HG02759 (cell line): ENCODE results near the gene PLTP.
"Not testable (repeated sequence)": the region's sequence is repeated elsewhere in the genome, so short reads cannot be mapped to it uniquely, and the experiment has no call there.

ENCODE experiments used
- ATAC-seq: cut with Tn5 transposase; IDR thresholded peaks from one replicate; pipeline ENCODE4 v1.9.1; 2021; ENCODE audit warnings: mild to moderate bottlenecking, moderate library complexity; ENCODE audit not compliant: unreplicated experiment

PLTP gene

DNA sequence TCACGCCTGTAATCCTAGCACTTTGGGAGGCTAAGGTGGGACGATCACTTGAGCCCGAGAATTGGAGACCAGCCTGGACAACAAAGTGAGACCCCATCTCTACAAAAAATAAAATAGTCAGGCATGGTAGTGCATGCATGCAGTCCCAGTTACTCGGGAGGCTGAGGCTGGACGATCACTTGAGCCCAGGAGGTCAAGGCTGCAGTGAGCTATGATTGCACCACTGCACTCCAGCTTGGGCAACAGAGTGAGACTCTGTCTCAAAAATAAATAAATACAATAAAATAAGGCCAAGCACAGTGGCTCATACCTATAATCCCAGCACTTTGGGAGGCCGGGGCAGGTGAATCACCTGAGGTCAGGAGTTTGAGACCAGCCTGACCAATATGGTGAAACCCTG lies 10.6 kb downstream of the PLTP start:
- ATAC-seq, result not testable (repeated sequence)

GRCh38 chr20:45899046-45899835 lies 12.7 kb downstream of the PLTP start:
- ATAC-seq, result no peak

- ATAC-seq, result no peak
Observed at GRCh38 chr20:45898285-45898684, 13.7 kb downstream of the PLTP start.

DNA sequence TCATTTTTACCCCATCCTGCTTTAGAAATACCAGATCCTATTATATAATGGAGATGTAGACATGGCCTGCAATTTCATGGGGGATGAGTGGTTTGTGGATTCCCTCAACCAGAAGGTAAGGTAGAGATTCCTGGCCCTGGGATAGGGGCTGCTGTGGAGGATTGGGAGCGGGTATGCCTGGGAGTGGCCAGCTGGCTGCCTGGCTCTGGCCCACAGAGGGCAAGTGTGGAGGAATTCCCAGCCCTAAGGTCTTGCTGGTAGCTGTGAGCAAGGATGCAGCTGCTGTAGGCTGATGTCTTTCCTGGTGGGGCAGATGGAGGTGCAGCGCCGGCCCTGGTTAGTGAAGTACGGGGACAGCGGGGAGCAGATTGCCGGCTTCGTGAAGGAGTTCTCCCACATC lies 14.3 kb downstream of the PLTP start:
- no peak for ATAC-seq

DNA sequence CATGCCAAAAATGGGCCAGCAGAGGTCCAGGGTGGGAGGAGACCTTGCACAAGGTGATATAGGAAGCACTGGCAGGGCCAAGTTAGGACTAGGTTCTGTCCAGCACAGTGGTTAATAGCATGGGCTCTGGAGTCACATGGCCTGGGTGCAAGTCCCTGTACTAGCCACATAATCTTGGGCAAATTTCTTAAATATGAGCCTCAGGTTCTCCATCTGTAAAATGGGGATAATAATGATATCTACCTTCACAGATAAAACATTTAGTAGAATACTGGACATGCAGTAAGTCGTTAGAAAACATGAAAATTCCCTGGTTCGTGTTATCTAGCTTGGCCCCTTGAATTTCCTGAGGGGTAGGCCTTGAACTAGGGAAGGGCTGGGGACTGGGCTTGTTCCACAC lies 14.7 kb downstream of the PLTP start:
- ATAC-seq, result no peak

DNA sequence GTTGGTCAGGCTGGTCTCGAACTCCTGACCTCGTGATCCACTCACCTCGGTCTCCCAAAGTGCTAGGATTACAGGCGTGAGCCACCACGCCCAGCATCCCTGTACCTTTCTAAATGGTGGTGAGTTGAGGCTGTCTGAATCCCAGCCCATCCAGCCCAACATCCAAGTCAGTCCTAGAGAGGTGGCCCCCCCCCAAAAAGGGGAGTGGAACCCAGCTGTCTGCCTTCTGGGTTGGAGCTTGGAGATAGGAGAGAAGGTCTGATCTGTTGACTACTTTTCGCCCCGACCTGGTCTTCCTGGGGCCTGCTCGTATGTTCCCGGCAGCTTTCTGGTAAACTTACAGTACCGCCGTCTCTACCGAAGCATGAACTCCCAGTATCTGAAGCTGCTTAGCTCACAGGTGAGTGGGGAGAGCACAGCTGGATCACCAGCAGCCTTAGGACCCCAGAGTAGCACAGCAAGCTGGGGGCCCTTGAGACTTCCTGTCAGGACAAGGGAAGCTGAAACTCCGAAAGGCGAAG lies 15.3 kb downstream of the PLTP start:
- ATAC-seq, result no peak

DNA sequence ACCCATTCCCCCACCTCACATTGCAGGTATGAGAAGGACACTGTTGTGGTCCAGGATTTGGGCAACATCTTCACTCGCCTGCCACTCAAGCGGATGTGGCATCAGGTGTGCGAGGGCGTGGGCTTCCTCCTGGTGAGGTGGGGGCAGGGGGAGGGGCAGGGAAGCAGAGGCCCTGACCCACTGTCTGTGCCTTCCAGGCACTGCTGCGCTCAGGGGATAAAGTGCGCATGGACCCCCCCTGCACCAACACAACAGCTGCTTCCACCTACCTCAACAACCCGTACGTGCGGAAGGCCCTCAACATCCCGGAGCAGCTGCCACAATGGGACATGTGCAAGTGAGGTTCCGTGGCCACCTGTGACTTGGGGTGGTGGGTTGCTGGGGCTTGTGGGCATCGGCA lies 17.2 kb downstream of the PLTP start:
- ATAC-seq, result no peak

DNA sequence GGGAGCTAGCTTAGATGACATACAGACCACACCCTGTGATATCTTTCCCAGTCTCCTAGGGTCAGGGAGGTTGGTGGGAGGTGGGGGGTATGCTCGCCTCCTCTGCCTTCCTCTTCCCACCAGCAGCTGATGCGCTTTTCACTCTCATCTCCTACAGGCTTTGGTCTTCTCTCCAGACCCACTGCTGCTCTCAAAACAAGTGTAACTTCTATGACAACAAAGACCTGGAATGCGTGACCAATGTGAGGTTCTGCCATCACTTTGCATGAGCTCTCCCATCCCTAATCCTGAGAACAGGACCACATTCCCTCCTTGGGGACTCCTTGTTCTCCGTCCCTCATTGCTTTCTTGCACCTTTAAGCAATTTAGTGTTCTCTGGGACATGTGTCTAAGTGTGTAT lies 18.1 kb downstream of the PLTP start:
- ATAC-seq, result no peak

DNA sequence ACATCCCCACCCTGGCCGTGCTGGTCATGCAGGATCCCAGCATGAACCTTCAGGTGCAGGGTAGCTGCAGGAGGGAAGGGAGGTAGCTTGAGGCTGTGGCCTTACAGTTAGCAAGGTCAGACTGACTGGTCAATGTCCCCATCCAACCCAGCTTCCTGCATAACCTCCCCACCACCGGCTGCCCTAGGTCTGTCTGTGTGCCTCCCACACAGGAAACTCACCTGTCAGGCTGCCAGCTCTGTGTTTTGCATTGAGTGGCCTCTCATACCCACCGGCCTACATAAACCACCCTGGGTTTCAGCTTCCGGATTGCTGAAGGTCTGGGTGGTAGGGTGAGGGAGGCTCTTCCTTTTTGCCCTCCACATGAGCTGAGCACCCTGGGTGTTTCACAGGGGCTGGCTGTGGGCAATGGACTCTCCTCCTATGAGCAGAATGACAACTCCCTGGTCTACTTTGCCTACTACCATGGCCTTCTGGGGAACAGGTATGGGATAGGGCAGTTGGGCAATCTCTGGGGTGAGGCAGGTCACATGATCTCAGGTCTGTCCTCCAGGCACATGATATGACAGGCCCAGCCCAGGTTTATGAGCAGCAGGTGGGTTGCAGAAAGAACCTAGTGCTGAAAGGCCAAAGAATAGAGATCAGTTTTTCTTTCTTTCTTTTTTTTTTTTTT lies 19.0 kb downstream of the PLTP start:
- ATAC-seq, result no peak

- ATAC-seq, result no peak
Observed at GRCh38 chr20:45892049-45892825, 19.7 kb downstream of the PLTP start.

GRCh38 chr20:45890985-45891983 lies 20.7 kb downstream of the PLTP start, which contains the start of the genes CTSA and NEURL2:
TSS of gene CTSA (plus strand) at chr20:45891335. CDS start at chr20:45891569, 234 bp downstream.
TSS of gene NEURL2 (minus strand) at chr20:45891208. CDS start at chr20:45890991, 217 bp downstream.
- peak; percentile 82 for ATAC-seq

GRCh38 chr20:45890077-45890984 lies 21.6 kb downstream of the PLTP start:
- ATAC-seq, result peak; percentile 20

GRCh38 chr20:45888681-45889080 lies 23.3 kb downstream of the PLTP start:
- ATAC-seq, result no peak

DNA sequence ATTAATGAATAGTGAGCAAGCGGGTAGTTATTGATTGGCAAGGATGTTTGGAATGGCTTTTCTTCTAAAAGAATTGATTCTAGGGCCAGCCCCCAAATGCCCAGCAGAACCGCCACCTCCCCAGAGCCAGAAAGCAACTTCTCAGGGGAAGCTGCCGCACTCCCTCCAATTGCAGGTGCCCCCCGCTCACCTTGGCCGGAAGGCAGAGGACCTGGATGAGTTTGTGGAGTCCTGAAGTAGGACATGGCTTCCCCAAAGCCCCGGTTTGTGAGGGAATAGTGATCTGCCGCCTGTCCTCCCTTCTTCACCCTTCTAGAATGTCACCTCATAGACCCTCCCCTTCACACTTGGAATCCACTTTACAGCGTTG lies 24.6 kb downstream of the PLTP start, which contains the start of gene SPATA25:
Gene SPATA25, minus strand, starts transcription at position 277 of the 370 bp plus-strand sequence. Its CDS starts 32 bp downstream, at position 245.
- ATAC-seq, result no peak

GRCh38 chr20:45886590-45887345 lies 25.2 kb downstream of the PLTP start:
- ATAC-seq, result no peak

- no peak for ATAC-seq
Observed at GRCh38 chr20:45883100-45883469, 28.9 kb downstream of the PLTP start.

GRCh38 chr20:45882469-45883099 lies 29.4 kb downstream of the PLTP start:
- ATAC-seq, result no peak
